IMR-90 (cell line): ENCODE measurements around the gene PIP4K2A. TPM values are rescaled to one million over a fixed set of nuclear protein-coding genes. Genes with fewer than 3 reads are reported as not detected.

Experiments
- ATAC-seq: fragments of 200-7000 bp; cut with Tn5 transposase; 2 replicates; pipeline ENCODE4 v1.9.1; 2020; ENCODE audit warnings: low read depth, mild to moderate bottlenecking, moderate library complexity
- BruUV-seq: library from RNA; stranded (reverse); fragments of 400-500 nt; replicated peaks from 2 replicates; lab custom pipeline; 2021; lab: Mats Ljungman, UMichigan
- CTCF ChIA-PET: fragments of 300-600 bp; formaldehyde crosslinking; extraction: SDS; loops from one replicate; lab custom pipeline; 2021; ENCODE audit warnings: antibody characterized with exemption; lab: Yijun Ruan, JAX
- POLR2A ChIA-PET: fragments of 300-600 bp; sonication (Branson Sonifier 250); formaldehyde crosslinking; loops from one replicate; lab custom pipeline; 2022; ENCODE audit warnings: antibody characterized with exemption; ENCODE audit not compliant: unreplicated experiment; lab: Charles Lee
- DNase-seq: peaks from one replicate; pipeline ENCODE4 v3.0.0; 2013
- H2AFZ ChIP-seq: replicated peaks from 2 replicates; pipeline ENCODE3; 2013; ENCODE audit warnings: low read length, mild to moderate bottlenecking; ENCODE audit not compliant: poor library complexity
- H2AK5ac ChIP-seq: 2 replicates; pipeline ENCODE4 v1.6.1; 2013; ENCODE audit warnings: low read depth, low read length, inconsistent platforms
- H2AK9ac ChIP-seq: replicated peaks from 2 replicates; pipeline ENCODE3; 2013; ENCODE audit warnings: mild to moderate bottlenecking, low read depth, low read length, moderate library complexity; ENCODE audit not compliant: poor library complexity
- H2BK120ac ChIP-seq: 2 replicates; pipeline ENCODE4 v1.6.1; 2013; ENCODE audit warnings: low read depth, low read length, inconsistent platforms
- H2BK15ac ChIP-seq: 3 replicates; pipeline ENCODE4 v1.6.1; 2013; ENCODE audit warnings: low read depth, low read length, inconsistent platforms
- H2BK20ac ChIP-seq: 2 replicates; pipeline ENCODE4 v1.6.1; 2013; ENCODE audit warnings: low read depth, mild to moderate bottlenecking, inconsistent platforms, low read length, moderate library complexity
- H2BK5ac ChIP-seq: 2 replicates; pipeline ENCODE4 v1.6.1; 2013; ENCODE audit warnings: mild to moderate bottlenecking, low read depth, low read length, inconsistent platforms; ENCODE audit not compliant: poor library complexity, severe bottlenecking
- H3K14ac ChIP-seq: replicated peaks from 2 replicates; pipeline ENCODE4 v1.6.1; 2013; ENCODE audit warnings: low read depth, low read length, inconsistent platforms
- H3K18ac ChIP-seq: 2 replicates; pipeline ENCODE4 v1.6.1; 2013; ENCODE audit warnings: low read depth, low read length, control low read depth
- H3K23ac ChIP-seq: 2 replicates; pipeline ENCODE4 v1.6.1; 2013; ENCODE audit warnings: low read depth, low read length, inconsistent platforms
- H3K27ac ChIP-seq: 2 replicates; pipeline ENCODE4 v1.5.1; 2013; ENCODE audit warnings: mild to moderate bottlenecking, control low read depth, low read length; ENCODE audit not compliant: insufficient read depth
- H3K27me3 ChIP-seq: 2 replicates; pipeline ENCODE4 v1.6.1; 2013; ENCODE audit warnings: low read length; ENCODE audit not compliant: control insufficient read depth, insufficient read depth
- H3K36me3 ChIP-seq: 2 replicates; pipeline ENCODE4 v1.6.1; 2013; ENCODE audit warnings: low read length, mixed read lengths; ENCODE audit not compliant: control insufficient read depth, insufficient read depth
- H3K4ac ChIP-seq: 2 replicates; pipeline ENCODE4 v1.6.1; 2013; ENCODE audit warnings: low read depth, low read length, inconsistent platforms
- H3K4me1 ChIP-seq: 2 replicates; pipeline ENCODE4 v1.6.1; 2013; ENCODE audit warnings: low read length, mixed read lengths; ENCODE audit not compliant: control insufficient read depth, insufficient read depth
- H3K4me2 ChIP-seq: 2 replicates; pipeline ENCODE4 v1.6.1; 2013; ENCODE audit warnings: low read depth, mild to moderate bottlenecking, control low read depth, low read length, moderate library complexity
- H3K4me3 ChIP-seq: 2 replicates; pipeline ENCODE4 v1.5.1; 2013; ENCODE audit warnings: low read depth, mild to moderate bottlenecking, control low read depth, low read length, moderate library complexity; ENCODE audit not compliant: insufficient read depth
- H3K56ac ChIP-seq: 2 replicates; pipeline ENCODE4 v1.6.1; 2013; ENCODE audit warnings: low read length, inconsistent platforms; ENCODE audit not compliant: insufficient read depth; ENCODE audit errors: extremely low read depth
- H3K79me1 ChIP-seq, 2 experiments: 2 replicates each; pipeline ENCODE4 v1.6.1; 2013; ENCODE audit warnings: low read length in 2 of 2, inconsistent platforms in 1 of 2, low read depth in 1 of 2
- H3K9ac ChIP-seq: 2 replicates; pipeline ENCODE4 v1.6.1; 2013; ENCODE audit warnings: low read depth, low read length, control low read depth
- H3K9me1 ChIP-seq: 2 replicates; pipeline ENCODE4 v1.6.1; 2013; ENCODE audit warnings: low read length, inconsistent platforms; ENCODE audit not compliant: insufficient read depth
- H3K9me3 ChIP-seq: 2 replicates; pipeline ENCODE4 v1.6.1; 2013; ENCODE audit warnings: low read length; ENCODE audit not compliant: control insufficient read depth, insufficient read depth
- H4K20me1 ChIP-seq: 2 replicates; pipeline ENCODE4 v1.6.1; 2013; ENCODE audit warnings: low read length, inconsistent platforms; ENCODE audit not compliant: insufficient read depth
- H4K5ac ChIP-seq: 2 replicates; pipeline ENCODE4 v1.6.1; 2013; ENCODE audit warnings: mild to moderate bottlenecking, low read depth, low read length, control low read depth
- H4K8ac ChIP-seq, 2 experiments: 2 replicates each; pipeline ENCODE4 v1.6.1; 2013; ENCODE audit warnings: low read depth in 2 of 2, low read length in 2 of 2, control low read depth in 1 of 2, inconsistent platforms in 1 of 2
- H4K91ac ChIP-seq: 2 replicates; pipeline ENCODE4 v1.6.1; 2013; ENCODE audit warnings: low read depth, low read length, inconsistent platforms; ENCODE audit not compliant: insufficient read depth
- CHD1 ChIP-seq: IDR thresholded peaks from 2 replicates; pipeline ENCODE4 v1.6.1; 2012; ENCODE audit warnings: low read depth, low read length, improper control_type of control experiment
- MAFK ChIP-seq: IDR thresholded peaks from 2 replicates; pipeline ENCODE4 v1.6.1; 2012; ENCODE audit warnings: low read depth, low read length, improper control_type of control experiment
- NFE2L2 ChIP-seq: fragments of 150-350 bp; IDR thresholded peaks from 2 replicates; pipeline ENCODE4 v1.6.1; 2016; ENCODE audit warnings: low read depth, mild to moderate bottlenecking, low read length
- POLR2A ChIP-seq: IDR thresholded peaks from 2 replicates; pipeline ENCODE4 v1.6.1; 2012; ENCODE audit warnings: mild to moderate bottlenecking, low read depth, low read length
- RFX5 ChIP-seq: IDR thresholded peaks from 2 replicates; pipeline ENCODE4 v1.8.0; 2012; ENCODE audit warnings: low read depth, mild to moderate bottlenecking, low read length, moderate library complexity
- SMC3 ChIP-seq: fragments of 150-350 bp; IDR thresholded peaks from 2 replicates; pipeline ENCODE4 v1.6.1; 2016; ENCODE audit warnings: low read depth, mild to moderate bottlenecking, antibody characterized with exemption, low read length, moderate library complexity
- WGBS, 2 experiments: methylation state at CpG; one replicate each; pipeline versions ENCODE4 v1.1.5 to v1.1.7; 2013; ENCODE audit warnings: missing lambda C conversion rate in 2 of 2; ENCODE audit not compliant: insufficient read length in 1 of 2; ENCODE audit errors: extremely low coverage in 2 of 2; 5-methylcytosine and 5-hydroxymethylcytosine counted together
- dilution Hi-C: fragments of 300-500 bp; cut with HindIII; formaldehyde crosslinking; loops from one replicate; pipeline ENCODE4 v1.14.3; 2018; ENCODE audit warnings: low sequenced_read_pairs; ENCODE audit not compliant: unreplicated experiment
- in situ Hi-C: fragments of 300-500 bp; cut with MboI; formaldehyde crosslinking; loops from 3 replicates; pipeline ENCODE4 v1.14.3; 2019; ENCODE audit warnings: low sequenced_read_pairs, inconsistent platforms, mixed read lengths
- intact Hi-C: fragments of 100-400 bp; cut with micrococcal nuclease; formaldehyde crosslinking; loops from 2 replicates; pipeline ENCODE4 v1.10.0; 2022
- polyA plus RNA-seq, 3 experiments: library from polyadenylated mRNA; depleted of rRNA; stranded (reverse); fragments of >200 nt; gene quantifications; 2 replicates each; pipeline ENCODE4 v1.2.3, GENCODE V29; 2012; ENCODE audit warnings: low replicate concordance in 1 of 3
- total RNA-seq: library from RNA; depleted of rRNA; stranded (reverse); fragments of >200 nt; gene quantifications from 2 replicates; pipeline ENCODE4 v1.2.3, GENCODE V29; 2012
- TF ChIP-seq, protein P1 (sequence below): conservative IDR thresholded peaks from 2 replicates; pipeline ENCODE4 v1.5.1; 2012; ENCODE audit warnings: mild to moderate bottlenecking, low read depth, low read length, improper control_type of control experiment
- TF ChIP-seq, protein P2 (sequence below): fragments of 150-350 bp; IDR thresholded peaks from 2 replicates; pipeline ENCODE4 v1.6.1; 2016; ENCODE audit warnings: low read depth, mild to moderate bottlenecking, low read length, moderate library complexity, borderline replicate concordance
- TF ChIP-seq, protein P3 (sequence below): fragments of 150-350 bp; IDR thresholded peaks from 2 replicates; pipeline ENCODE4 v1.6.1; 2017; ENCODE audit warnings: mild to moderate bottlenecking, antibody characterized with exemption, low read length, low read depth

The PIP4K2A gene
- total and polyA plus RNA-seq, 2 of the 4 experiments (the other 2 are of a cell fraction), result 9.8 to 18.1 TPM

DNA sequence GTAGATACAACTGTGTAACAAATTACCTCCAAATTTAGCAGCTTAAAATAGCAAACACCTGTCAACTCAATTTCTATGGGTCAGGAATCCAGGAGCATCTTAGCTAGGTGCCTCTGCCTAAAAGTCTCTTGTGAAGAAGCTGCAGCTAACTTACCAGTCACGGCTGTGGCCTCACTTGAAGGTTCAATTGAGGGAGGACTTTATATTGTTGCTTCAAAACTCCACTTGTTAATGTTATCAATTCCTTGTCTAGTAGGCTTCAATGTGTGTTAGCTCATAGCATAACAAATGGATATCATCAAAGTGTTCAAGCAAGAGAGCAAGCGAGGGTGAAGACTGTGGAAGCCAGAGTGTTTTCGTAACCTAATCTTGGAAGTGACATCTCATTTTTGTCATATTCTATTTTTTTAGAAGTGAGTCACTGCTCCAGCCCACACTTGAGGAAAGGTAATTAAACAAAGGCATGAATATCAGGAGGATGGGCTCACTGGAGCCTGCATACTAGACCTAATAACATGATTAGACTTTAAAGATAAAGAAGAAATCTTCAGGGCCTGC lies 196.1 kb downstream of the PIP4K2A start:
- no peak overlapping the region for H2BK15ac ChIP-seq
- BruUV-seq, result no TSS peak
- H2AFZ ChIP-seq, result no peak overlapping the region
- CTCF ChIA-PET, result no interaction called here
- H3K23ac ChIP-seq, result no peak overlapping the region
- ATAC-seq, result no peak
- no peaks in the 10 kb centered on the region for H3K79me1 ChIP-seq
- intact Hi-C loops, result no loop called here
- TF ChIP-seq POLR2A (no peak), CHD1 (no peak), MAFK (no peak), RFX5 (no peak), SMC3 (no peak), NFE2L2 (no peak)
- TF ChIP-seq, protein P1, sequence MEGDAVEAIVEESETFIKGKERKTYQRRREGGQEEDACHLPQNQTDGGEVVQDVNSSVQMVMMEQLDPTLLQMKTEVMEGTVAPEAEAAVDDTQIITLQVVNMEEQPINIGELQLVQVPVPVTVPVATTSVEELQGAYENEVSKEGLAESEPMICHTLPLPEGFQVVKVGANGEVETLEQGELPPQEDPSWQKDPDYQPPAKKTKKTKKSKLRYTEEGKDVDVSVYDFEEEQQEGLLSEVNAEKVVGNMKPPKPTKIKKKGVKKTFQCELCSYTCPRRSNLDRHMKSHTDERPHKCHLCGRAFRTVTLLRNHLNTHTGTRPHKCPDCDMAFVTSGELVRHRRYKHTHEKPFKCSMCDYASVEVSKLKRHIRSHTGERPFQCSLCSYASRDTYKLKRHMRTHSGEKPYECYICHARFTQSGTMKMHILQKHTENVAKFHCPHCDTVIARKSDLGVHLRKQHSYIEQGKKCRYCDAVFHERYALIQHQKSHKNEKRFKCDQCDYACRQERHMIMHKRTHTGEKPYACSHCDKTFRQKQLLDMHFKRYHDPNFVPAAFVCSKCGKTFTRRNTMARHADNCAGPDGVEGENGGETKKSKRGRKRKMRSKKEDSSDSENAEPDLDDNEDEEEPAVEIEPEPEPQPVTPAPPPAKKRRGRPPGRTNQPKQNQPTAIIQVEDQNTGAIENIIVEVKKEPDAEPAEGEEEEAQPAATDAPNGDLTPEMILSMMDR, result no peak
- TF ChIP-seq, protein P2, sequence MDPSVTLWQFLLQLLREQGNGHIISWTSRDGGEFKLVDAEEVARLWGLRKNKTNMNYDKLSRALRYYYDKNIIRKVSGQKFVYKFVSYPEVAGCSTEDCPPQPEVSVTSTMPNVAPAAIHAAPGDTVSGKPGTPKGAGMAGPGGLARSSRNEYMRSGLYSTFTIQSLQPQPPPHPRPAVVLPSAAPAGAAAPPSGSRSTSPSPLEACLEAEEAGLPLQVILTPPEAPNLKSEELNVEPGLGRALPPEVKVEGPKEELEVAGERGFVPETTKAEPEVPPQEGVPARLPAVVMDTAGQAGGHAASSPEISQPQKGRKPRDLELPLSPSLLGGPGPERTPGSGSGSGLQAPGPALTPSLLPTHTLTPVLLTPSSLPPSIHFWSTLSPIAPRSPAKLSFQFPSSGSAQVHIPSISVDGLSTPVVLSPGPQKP, result no peak
- TF ChIP-seq, protein P3, sequence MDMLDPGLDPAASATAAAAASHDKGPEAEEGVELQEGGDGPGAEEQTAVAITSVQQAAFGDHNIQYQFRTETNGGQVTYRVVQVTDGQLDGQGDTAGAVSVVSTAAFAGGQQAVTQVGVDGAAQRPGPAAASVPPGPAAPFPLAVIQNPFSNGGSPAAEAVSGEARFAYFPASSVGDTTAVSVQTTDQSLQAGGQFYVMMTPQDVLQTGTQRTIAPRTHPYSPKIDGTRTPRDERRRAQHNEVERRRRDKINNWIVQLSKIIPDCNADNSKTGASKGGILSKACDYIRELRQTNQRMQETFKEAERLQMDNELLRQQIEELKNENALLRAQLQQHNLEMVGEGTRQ, result no peak
- no peak overlapping the region for H3K9ac ChIP-seq
- H3K27ac ChIP-seq, result no peak overlapping the region
- no peak overlapping the region for H3K56ac ChIP-seq
- no peaks in the 10 kb centered on the region for H4K20me1 ChIP-seq
- no peak overlapping the region for H3K18ac ChIP-seq
- POLR2A ChIA-PET, result no interaction called here
- H3K4me2 ChIP-seq, result no peak overlapping the region
- H2BK5ac ChIP-seq, result no peak overlapping the region
- H3K36me3 ChIP-seq, result no peaks in the 10 kb centered on the region
- no peak overlapping the region for H2BK120ac ChIP-seq
- H3K4me3 ChIP-seq, result no peak overlapping the region
- in situ Hi-C loops, result no loop called here
- no CpG with 5 or more reads among the region's 3 CpGs for WGBS, 2 experiments
- H3K4ac ChIP-seq, result no peak overlapping the region
- no peak overlapping the region for H2BK20ac ChIP-seq
- dilution Hi-C loops, result no loop called here
- H3K14ac ChIP-seq, result no peak overlapping the region
- H3K4me1 ChIP-seq, result no peaks in the 10 kb centered on the region
- no peaks in the 10 kb centered on the region for H3K27me3 ChIP-seq
- DNase-seq, result no peak
- H2AK9ac ChIP-seq, result no peak overlapping the region
- H3K9me1 ChIP-seq, result no peaks in the 10 kb centered on the region
- no peak overlapping the region for H2AK5ac ChIP-seq
- H4K8ac ChIP-seq, result no peak overlapping the region
- H4K5ac ChIP-seq, result no peak overlapping the region
- no peaks in the 10 kb centered on the region for H3K9me3 ChIP-seq
- H4K91ac ChIP-seq, result no peak overlapping the region
